Left ventricle myocardium superior (tissue), 1 donor: ENCODE data around the gene TSKS. TPM values are rescaled to one million over a fixed set of nuclear protein-coding genes. Genes with fewer than 3 reads are reported as not detected.
A peak's percentile ranks its signal among the peaks of the same experiment; 100 is the strongest.

Experiments
- ATAC-seq: fragments of 200-7000 bp; cut with Tn5 transposase; one replicate; pipeline ENCODE4 v1.9.1; 2020; ENCODE audit warnings: mild to moderate bottlenecking, moderate library complexity
- DNase-seq: peaks from one replicate; pipeline ENCODE4 v3.0.0-alpha.2; 2020
- intact Hi-C: fragments of 100-400 bp; cut with micrococcal nuclease; formaldehyde crosslinking; loops from one replicate; pipeline ENCODE4 v1.11.0; 2022
- total RNA-seq: library from RNA; stranded (reverse); fragmentation: NEBNext Ultra II Directional; extraction: Animal tissue kit (Norgen Biotek cat#: 25700); gene quantifications from one replicate; pipeline ENCODE4 v1.2.1, GENCODE V29; 2021
- donor health status: DM: no; HTN: yes; CAD: no; lungs with severe emphysema.

Gene TSKS
- total RNA-seq, 1 donor from 2014 or later: 0.72 TPM

DNA sequence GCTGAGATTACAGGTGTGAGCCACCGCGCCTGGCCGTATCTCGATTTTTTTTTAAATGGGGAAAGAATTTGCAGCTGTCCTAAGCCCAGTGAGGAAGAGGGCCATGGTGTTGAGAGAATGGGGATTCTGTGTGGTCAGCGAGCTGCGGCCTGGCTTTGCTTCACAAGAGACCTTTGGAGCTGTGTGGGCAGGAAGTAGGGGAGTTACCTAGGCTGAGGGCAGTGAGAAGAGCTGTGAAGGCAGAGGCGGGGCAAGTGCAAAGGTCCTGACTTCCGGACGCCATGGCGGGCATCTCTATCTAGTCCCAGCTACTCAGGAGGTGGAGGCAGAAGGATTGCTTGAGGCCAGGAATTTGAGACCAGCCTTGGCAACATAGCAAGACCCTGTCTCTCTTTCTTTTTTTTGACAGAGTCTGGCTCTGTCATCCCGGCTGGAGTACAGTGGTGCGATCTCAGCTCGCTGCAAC, 8.6 kb upstream of the TSKS start:
- intact Hi-C loops: no loop called here
- ATAC-seq (no peak), DNase-seq (no peak)

DNA sequence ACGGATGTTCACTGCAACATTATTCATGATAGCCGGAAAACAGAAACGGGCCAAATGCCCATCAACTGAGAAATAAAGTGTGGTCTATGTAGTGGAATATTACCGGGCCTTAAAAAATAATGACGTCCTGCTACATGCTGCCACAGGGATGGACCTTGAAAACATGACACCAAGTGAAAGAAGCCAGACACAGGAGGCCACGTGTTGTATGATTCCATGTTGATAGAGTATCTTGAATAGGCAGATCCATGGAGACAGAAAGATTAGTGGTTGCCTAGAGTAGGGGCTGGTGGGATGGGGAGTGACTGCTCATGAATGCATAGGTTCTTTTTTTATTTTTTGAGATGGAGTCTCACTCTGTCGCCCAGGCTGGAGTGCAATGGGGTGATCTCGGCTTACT, 7.4 kb upstream of the TSKS start:
- intact Hi-C loops: no loop called here
- ATAC-seq: no peak
- no peak for DNase-seq

DNA sequence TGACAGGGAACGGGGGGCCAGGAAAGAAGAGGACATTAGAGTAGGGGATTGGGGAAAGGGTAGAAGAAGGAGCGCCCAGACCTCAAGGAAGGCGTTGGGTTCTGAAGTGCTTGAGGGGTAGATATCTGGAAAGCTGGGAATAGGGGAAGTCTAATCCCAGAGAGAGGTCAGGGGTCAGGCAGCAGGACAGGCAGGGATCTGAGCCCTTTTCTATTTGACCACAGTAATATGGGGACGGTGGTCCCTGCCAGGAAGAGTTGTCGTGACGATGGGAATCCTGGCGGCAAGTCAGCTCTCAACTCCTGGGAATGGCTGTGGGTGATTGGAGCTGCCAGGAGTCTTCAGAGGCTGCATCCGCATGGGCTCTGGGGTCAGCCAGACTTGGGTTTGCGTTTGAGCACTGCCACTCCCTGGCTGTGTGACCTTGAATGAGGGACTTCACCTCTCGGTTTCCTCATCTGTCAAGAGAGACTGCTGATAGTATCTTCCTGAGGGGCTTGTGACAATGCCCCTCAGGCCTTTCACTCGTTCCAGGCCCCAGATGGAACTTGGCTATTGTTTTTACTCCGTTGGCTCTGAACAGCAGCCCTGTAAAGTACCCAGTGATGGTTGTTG, 5.0 kb upstream of the TSKS start:
- intact Hi-C loops: no loop called here
- DNase-seq (no peak), ATAC-seq (no peak)

DNA sequence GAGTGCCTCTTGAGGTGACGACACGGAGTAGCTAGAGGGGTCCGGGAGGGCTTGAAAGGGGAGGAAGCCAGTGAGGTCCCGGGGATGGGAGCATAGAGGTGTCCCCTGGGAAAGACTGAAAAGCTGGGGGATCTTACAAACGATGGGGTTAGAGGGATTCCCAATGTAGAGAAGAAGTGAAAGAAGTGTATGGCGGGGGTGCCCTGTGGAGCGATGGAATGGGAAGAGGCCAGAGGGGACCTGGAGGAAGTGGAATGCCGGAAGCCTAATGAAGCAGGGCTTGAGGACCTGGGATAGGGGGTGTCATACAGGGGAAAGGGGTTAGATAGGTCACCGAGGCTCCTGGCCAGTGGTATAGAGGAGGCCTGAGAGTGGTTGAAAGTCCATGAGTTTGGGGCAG, 4.3 kb upstream of the TSKS start:
- DNase-seq (no peak), ATAC-seq (no peak)
- intact Hi-C loops: no loop called here

DNA sequence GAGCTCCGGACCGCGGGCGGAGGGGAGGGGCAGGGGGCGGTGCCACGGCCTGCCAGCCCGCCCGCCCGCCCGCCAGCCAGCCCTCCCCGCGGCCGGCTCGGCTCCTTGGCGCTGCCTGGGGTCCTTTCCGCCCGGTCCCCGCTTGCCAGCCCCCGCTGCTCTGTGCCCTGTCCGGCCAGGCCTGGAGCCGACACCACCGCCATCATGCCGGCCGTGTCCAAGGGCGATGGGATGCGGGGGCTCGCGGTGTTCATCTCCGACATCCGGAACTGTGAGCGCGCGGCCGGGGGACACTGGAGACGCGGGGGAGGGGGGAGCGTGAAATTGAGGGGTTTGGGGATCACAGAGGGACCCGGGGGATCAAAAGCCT, 3.8 kb upstream of the TSKS start, which contains the start of gene AP2A1:
TSS of gene AP2A1 (plus strand) at position 72 of the 370 bp plus-strand sequence. CDS start at position 205, 133 bp downstream.
- ATAC-seq (no peak), DNase-seq (no peak)
- intact Hi-C loops: no loop called here

DNA sequence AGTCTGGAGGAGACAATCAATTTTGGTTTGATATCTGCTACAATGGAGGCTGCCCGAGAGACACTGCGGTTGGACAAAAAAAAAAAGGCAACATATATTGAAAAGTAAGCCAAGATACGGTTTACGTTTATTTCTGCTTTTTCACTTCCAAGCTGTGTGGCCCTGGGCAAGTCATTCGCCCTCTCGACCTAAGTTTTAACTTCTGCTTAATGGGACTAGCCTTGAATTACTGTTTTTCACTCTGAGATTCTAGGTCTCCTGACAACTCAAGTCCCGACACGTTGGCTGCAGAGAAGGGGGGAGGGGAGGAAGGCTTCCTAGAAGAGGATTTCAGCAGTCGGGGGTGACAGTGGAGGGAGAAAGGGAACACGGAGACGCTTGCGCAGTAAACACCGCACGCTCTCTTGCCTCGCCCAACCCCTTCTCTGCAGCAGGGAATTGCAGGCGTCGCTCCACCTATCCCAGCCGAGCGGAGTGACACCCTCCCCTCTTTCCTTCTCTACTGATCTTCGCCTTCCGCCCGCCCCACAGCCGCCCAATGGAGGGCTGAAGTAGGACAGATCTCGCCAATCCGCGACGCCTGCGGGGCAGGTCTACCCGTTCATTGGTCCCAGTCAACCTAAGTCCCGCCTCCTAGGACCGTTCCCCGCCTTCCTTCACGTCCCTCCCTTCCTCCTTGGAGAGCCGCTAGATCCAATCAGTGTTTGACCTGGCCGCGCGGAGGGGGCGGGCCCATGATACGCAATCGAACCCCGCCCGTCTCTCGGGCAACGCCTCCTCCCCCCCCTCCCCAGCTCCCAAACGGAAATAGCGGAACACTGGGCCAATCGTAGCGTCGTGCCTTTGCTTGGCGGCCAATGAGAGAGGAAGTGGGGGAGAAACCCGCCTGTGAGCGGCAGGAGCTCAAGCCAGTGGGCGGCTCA, 3.2 kb upstream of the TSKS start:
- peak; percentile 99 for DNase-seq
- peak; percentile 90 for ATAC-seq
- intact Hi-C loops: no loop called here

DNA sequence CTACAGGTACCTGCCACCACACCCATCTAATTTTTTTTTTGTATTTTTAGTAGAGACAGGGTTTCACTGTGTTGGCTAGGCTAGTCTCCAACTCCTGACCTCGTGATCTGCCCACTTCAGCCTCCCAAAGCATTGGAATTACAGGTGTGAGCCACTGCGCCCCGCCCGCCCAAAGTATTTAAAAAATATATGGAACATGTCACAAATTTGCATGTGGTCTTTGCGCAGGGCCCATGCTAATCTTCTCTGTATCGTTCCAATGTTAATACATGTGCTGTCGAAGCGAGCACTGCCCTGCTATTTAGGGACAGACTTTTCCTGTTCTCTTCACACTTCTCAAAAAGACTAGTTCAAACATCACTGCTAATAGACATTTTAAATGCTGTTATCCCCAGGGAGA, 1.2 kb upstream of the TSKS start:
- no peak for DNase-seq
- ATAC-seq: no peak
- intact Hi-C loops: no loop called here

DNA sequence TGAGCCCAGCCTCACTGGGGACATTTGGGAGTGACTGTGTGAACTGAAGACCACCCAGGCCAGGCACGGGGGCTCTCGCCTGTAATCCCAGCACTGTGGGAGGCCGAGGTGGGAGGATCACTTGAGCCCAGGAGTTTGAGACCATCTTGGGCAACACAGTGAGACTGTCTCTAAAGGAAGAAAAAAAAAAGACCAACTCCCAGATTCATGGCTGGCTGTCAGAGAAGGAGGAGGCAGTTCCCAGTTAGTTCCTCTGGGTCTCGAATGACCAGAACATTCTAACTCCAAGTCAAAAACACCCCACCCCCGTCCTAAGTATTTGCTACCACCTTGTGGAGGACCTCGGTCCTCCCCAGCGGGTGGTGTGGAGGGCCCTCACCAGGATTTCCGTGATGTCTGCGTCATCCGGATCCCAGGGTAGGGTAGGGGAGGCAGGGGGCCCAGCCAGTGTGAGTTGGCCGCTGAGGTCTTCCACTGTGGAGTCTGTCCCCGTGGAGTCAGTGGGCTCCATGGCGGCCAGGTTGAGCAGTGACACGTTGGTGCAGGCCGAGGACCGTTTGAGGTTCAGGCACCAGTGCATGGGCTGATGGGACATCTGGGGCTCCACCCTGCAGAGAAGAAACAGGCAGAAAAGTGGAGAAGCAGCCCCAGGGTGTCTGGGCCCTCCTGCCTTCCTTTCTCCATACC, 1.3 kb downstream of the TSKS start:
- peak; percentile 52 for DNase-seq
- ATAC-seq: no peak
- intact Hi-C loops: no loop called here

DNA sequence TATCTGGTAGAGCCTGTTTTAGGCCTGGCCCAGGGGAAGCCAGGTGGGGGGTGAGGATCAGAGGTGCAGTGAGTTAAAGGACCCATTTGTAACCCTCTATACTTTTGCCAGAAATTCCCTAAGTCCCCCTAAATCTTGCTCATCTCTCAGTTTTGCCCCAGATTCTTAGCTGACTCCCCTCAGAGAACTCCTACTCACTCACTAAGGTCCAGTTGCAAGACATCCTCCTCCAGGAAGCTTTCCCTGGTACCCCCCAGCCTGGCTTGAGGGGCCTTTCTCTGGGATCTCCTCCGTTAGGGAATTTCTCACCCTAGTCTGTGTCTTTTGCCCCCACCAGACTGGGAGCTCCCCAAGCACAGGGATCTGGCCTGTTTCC, 1.9 kb downstream of the TSKS start:
- intact Hi-C loops: no loop called here
- DNase-seq (no peak), ATAC-seq (no peak)

DNA sequence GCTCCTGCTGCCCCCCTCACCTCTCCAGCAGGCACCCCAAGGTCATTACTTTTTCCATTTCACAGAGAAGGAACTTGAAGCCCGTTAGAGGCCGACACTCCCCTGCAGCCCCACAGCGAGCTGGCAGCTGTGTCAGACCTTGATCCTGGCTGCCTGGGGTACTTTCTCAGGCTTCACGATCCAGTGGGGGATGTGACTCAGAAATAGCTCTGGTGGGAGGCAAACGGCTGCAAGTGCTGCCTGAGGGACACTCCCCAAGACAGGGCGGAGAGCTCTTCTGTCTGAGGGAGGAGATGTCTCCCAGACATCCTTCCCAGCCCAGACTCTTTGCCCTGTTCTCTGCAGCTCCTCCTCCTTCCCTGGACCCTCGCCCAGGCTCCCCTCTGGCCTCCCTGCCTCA, 4.8 kb downstream of the TSKS start:
- ATAC-seq: no peak
- intact Hi-C loops: no loop called here

DNA sequence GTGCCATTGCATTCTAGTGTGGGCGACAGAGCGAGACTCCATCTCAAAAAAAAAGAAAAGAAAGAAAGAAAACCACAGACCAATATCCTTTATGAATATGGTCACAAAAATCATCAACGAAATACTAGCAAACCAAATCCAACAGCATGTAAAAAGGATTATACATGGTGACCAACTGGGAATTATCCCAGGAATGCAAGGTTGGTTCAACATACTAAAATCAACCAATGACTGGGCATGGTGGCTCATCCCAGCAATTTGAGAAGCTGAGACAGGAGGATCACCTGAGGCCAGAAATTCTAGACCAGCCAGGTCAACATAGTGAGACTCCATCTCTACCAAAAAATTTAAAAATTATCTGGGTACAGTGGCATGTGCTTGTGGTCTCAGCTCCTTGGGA, 7.2 kb downstream of the TSKS start:
- no peak for DNase-seq
- intact Hi-C loops: no loop called here
- no peak for ATAC-seq

More for the DNA sequence above, 4.8 kb downstream of the TSKS start:
- DNase-seq: no peak

DNA sequence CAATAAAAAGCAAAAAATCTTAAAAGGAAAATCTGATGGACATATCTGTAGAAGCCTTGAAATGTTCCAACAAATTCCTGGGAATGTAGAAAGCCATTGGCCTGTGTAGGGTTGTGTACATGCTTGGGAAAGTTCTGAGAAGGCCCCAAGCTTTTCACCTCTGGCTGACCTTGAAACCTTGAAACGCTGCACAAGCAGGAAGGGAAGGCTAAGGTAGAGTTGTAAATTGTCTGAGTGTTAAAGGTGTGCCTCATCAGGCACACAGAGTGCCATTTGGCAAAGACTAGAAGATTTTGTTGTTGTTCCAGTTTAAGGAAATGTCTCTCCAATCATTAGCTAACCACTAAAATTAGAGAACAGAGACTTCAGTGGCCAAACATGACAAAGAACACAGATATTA, 10.4 kb downstream of the TSKS start:
- intact Hi-C loops: no loop called here
- ATAC-seq: no peak

DNA sequence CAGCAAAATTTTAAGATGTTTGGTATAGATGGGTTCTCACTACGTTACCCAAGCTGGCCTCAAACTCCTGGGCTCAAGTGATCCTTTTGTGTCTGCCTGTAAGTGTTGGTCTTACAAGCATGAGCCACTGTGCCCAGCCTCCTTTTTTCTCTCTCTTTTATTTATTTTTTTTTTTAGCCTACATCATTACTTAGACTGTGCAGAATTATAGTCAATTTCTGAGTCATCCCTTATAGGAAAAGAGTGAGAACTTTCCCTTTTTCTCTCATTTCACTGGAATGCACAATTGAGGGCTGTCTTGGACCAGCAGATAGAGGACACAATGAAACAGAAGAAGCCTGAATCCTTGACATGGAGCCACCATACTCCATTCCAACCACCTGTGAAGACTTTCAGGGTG, 13.3 kb downstream of the TSKS start:
- ATAC-seq: no peak
- intact Hi-C loops: no loop called here
- DNase-seq: no peak

More for the DNA sequence above, 10.4 kb downstream of the TSKS start:
- DNase-seq: no peak

DNA sequence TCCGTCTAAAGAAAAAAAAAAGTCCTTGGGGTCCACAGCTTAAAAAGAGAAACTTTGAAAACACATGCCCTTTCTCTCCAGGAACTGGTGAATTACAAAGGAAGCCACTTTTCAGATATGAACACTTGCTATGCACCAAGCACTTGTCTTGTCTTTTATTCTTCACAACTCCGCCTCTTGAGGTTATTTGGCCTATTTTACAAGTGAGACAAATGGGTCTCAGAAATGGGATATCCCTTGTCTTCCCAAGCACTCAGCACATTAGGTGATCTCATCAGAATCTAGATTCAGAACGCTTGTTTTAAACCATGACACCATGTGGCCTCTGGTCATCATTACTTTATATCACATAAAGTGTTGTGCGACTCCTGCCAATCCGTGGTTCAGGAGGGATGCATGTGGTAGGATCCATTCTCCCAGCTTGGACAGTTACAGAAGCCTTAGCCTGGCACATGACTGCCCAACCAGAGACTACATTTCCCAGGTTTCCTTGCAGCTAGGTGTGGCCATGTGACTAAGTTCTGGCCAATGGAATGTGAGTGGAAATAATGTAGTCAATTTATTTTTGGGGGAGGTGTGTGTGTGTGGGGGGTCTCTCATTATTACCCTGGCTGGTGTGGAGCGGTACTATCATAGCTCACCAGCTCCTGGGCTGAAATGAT, 13.9 kb downstream of the TSKS start:
- intact Hi-C loops: no loop called here
- ATAC-seq: peak; percentile 20

DNA sequence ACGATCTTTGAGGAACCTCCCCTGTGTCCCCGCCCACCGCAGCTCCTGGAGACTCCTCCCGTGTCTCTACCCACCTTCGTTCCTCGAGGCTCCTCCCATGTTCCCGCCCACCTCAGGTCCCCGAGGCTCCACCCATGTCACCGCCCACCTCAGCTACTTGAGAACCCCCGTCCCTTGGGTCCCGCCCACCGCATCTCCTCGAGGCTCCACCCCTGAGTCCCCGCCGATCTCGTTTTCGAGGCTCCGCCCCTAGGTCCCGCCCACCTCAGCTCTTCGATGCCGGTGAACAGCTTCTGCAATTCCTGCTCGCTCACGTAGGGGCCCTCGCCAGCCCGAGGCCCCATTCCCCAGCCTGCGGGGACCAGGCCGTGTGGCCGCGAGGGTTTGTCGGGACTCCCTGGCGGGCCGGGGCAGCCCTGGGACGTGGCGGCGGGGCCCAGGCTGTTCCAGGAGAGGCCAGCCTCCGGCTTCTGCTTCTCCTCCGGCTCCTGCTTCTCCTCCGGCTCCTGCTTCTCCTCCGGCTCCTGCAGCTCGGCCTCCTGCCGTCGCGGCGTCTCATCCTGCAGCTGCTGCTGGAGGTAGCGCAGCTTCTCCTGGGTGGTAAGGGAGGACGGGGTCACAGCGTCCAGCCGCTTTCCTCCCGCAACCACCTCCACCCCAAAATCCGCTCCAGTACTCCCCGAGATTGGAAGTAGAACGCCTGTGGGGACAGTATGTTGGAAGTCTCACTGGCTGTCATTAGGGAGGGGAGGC, 16.7 kb downstream of the TSKS start:
- DNase-seq: peak; percentile 65
- ATAC-seq: peak; percentile 40
- intact Hi-C loops: no loop called here

More for the DNA sequence above, 13.9 kb downstream of the TSKS start:
- DNase-seq: no peak

DNA sequence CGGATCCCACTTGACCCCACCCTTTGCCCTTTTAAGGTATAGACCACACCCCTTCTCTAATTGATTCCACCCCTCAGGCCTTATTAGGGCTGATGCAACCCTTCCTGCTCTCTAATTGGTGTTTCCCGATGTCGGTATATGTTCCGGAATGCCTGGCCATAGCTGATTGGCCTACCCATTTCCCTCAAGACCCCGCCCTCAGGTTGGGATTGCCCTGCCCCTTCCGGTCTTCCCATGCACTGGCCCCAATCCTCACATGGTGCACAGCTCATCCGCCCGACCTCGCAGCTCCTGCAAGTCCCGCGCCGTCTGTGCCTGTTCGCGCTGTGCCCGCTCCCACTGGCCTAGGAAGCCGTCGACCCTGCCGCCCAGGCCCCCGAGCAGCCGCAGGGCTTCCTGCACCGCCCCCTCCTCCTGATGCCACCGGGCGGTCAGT, 18.1 kb downstream of the TSKS start:
- ATAC-seq: no peak
- intact Hi-C loops: no loop called here
- DNase-seq: no peak

DNA sequence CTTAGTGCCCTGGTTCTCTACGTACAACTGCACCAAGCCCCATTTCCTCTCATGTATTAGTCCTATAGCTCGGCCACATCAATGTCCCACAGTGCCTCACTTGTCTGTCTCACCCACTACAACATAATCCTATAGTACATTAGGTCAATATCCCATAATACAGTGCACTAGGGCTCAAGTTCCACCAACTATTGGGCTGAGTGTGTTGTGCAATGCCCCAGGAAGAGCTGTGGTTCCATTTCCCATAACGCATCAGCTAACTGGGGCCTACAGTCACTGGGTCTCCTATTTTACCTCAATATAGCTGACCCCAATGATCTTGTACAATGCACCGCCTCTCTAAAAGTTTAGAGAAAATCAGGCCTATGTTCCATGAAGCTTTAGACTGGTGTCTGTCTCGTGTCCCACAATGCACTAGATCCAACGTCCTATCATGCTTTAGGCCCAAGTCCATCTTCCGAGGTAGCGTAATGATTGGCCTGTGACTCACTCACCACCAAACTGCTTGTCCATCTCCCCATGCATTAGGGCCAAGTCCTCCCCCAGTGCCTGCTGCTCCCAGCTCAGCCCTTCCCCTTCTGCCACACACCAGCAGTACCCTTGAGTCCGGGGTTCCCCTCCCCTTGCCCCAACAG, 21.8 kb downstream of the TSKS start:
- DNase-seq (no peak), ATAC-seq (no peak)
- intact Hi-C loops: no loop called here

DNA sequence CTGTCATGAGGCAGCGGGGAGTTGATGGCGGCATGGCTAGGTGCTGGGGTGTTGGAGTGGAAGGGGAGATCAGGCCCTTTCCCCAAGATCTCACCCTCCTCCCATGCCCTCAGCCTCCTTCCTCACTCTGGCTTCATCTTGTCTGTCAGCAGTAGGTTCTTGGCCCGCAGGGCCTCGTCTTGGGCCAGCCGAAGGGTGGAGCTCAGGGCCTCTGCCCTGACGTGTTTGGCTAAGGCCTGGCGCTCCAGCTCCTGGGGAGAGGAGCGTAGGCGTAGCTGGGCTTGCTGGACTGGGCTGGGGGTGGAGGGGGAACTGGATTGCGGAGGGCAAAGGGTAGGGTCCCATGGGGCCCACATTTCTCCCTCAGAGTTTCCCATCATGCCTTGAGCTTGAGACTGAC, 23.2 kb downstream of the TSKS start:
- DNase-seq (no peak), ATAC-seq (no peak)
- intact Hi-C loops: no loop called here
